Astrocyte of the cerebellum (primary cell): Measurements from ENCODE around the gene NKAIN4.

Source experiments
- DNase-seq: peaks from one replicate; pipeline ENCODE4 v3.0.0-alpha.2; 2011; ENCODE audit warnings: low read depth
- H3K4me3 ChIP-seq: 2 replicates; pipeline ENCODE4 v1.5.1; 2011; ENCODE audit warnings: mild to moderate bottlenecking, low read depth, low read length, moderate library complexity
- CTCF ChIP-seq: IDR thresholded peaks from 2 replicates; pipeline ENCODE4 v1.5.1; 2012; ENCODE audit warnings: low read length, low read depth, moderate library complexity, mild to moderate bottlenecking; ENCODE audit errors: missing control alignments
- in situ Hi-C: cut with HindIII; loops from 2 replicates; pipeline ENCODE4 v1.10.0; 2017; ENCODE audit warnings: low sequenced_read_pairs

The NKAIN4 gene

GRCh38 chr20:63275825-63276224, 21.6 kb upstream of the NKAIN4 start:
- in situ Hi-C loops, result no loop called here
- no peak for TF ChIP-seq CTCF
- no peak overlapping the region for H3K4me3 ChIP-seq
- DNase-seq, result no peak

GRCh38 chr20:63274381-63275228, 20.3 kb upstream of the NKAIN4 start:
- H3K4me3 ChIP-seq, result no peak overlapping the region
- in situ Hi-C loops, result no loop called here
- no peak for TF ChIP-seq CTCF
- DNase-seq, result no peak

- H3K4me3 ChIP-seq, result peak overlapping the region; percentile 73
- in situ Hi-C loops, result no loop called here
- TF ChIP-seq CTCF, result no peak
- DNase-seq, result peak; percentile 55
These were observed 19.5 kb upstream of the NKAIN4 start for GRCh38 chr20:63273635-63274380.

GRCh38 chr20:63273059-63273579, 18.9 kb upstream of the NKAIN4 start:
- in situ Hi-C loops, result no loop called here
- peak overlapping the region; percentile 73 for H3K4me3 ChIP-seq
- no peak for DNase-seq
- TF ChIP-seq CTCF, result no peak

- DNase-seq, result peak; percentile 56
- peak within 1 kb of the TSS; percentile 73 for H3K4me3 ChIP-seq
- no peak for TF ChIP-seq CTCF
- in situ Hi-C loops, result no loop called here
These were observed 18.1 kb upstream of the NKAIN4 start, which contains the start of gene ARFGAP1 for GRCh38 chr20:63272105-63273058. Gene ARFGAP1, plus strand, starts transcription at chr20:63272813. Its CDS starts 2,768 bp downstream, at chr20:63275581.
